HEK293T (cell line): ENCODE results near the gene EMD.

Experiments used
- CTCF ChIA-PET: fragments of 350-600 bp; formaldehyde crosslinking; extraction: SDS; loops from one replicate; lab custom pipeline; 2021; ENCODE audit warnings: antibody characterized with exemption, inconsistent platforms; lab: Yijun Ruan, JAX
- POLR2A ChIA-PET: fragments of 350-600 bp; formaldehyde crosslinking; extraction: SDS; loops from one replicate; lab custom pipeline; 2020; ENCODE audit warnings: antibody characterized with exemption, inconsistent platforms; lab: Yijun Ruan, JAX
- DNase-seq: peaks from one replicate; pipeline ENCODE4 v3.0.0; 2012; ENCODE audit warnings: mixed read lengths; ENCODE audit errors: extremely low spot score
- ARNT ChIP-seq: fragments of 450-650 bp; IDR thresholded peaks from 2 replicates; pipeline ENCODE4 v1.6.1; 2017; ENCODE audit warnings: mild to moderate bottlenecking
- BHLHE40 ChIP-seq: fragments of 450-650 bp; IDR thresholded peaks from 2 replicates; pipeline ENCODE4 v1.6.1; 2016; ENCODE audit warnings: mild to moderate bottlenecking, moderate library complexity, borderline replicate concordance
- CTBP1 ChIP-seq: fragments of 450-650 bp; IDR thresholded peaks from 2 replicates; pipeline ENCODE4 v1.6.1; 2016; ENCODE audit warnings: borderline replicate concordance
- ELF4 ChIP-seq: fragments of 450-650 bp; IDR thresholded peaks from 2 replicates; pipeline ENCODE4 v1.6.1; 2017; ENCODE audit warnings: antibody characterized with exemption
- FOXA1 ChIP-seq: fragments of 450-650 bp; IDR thresholded peaks from 2 replicates; pipeline ENCODE4 v1.6.1; 2016; ENCODE audit warnings: mild to moderate bottlenecking
- FOXK2 ChIP-seq: fragments of 450-650 bp; IDR thresholded peaks from 2 replicates; pipeline ENCODE4 v1.6.1; 2016; ENCODE audit warnings: mild to moderate bottlenecking
- FOXM1 ChIP-seq: fragments of 450-650 bp; IDR thresholded peaks from 2 replicates; pipeline ENCODE4 v1.6.1; 2017; ENCODE audit warnings: mild to moderate bottlenecking, borderline replicate concordance
- HDGF ChIP-seq: fragments of 450-650 bp; IDR thresholded peaks from 2 replicates; pipeline ENCODE4 v1.6.1; 2017; ENCODE audit warnings: antibody characterized with exemption, borderline replicate concordance
- L3MBTL2 ChIP-seq: fragments of 450-650 bp; conservative IDR thresholded peaks from 2 replicates; pipeline ENCODE4 v1.6.1; 2016; ENCODE audit warnings: mild to moderate bottlenecking
- LEF1 ChIP-seq: fragments of 450-650 bp; IDR thresholded peaks from 2 replicates; pipeline ENCODE4 v1.6.1; 2017; ENCODE audit warnings: mild to moderate bottlenecking, borderline replicate concordance
- NFRKB ChIP-seq: fragments of 450-650 bp; IDR thresholded peaks from 2 replicates; pipeline ENCODE4 v1.6.1; 2016; ENCODE audit warnings: mild to moderate bottlenecking, moderate library complexity
- PKNOX1 ChIP-seq: fragments of 450-650 bp; IDR thresholded peaks from 2 replicates; pipeline ENCODE4 v1.6.1; 2016
- SP1 ChIP-seq: fragments of 450-650 bp; IDR thresholded peaks from 2 replicates; pipeline ENCODE4 v1.6.1; 2017
- SUZ12 ChIP-seq: fragments of 450-650 bp; IDR thresholded peaks from 2 replicates; pipeline ENCODE4 v1.6.1; 2016; ENCODE audit warnings: mild to moderate bottlenecking
- TARDBP ChIP-seq: fragments of 450-650 bp; IDR thresholded peaks from 2 replicates; pipeline ENCODE4 v1.6.1; 2016
- ZNF384 ChIP-seq: fragments of 450-650 bp; IDR thresholded peaks from 2 replicates; pipeline ENCODE4 v1.6.1; 2016

EMD gene

GRCh38 chrX:154372612-154373022 is 6.5 kb upstream of the EMD start:
- no peak for DNase-seq
- POLR2A ChIA-PET: interaction anchor here (1.2 to 1.9 kb wide), 4 partner anchors 9 to 47 kb away, joined by 3 to 10 read pairs (median 7); partner anchors contain the start of gene RPL10
- TF ChIP-seq TARDBP (no peak), ZNF384 (no peak), L3MBTL2 (no peak), HDGF (no peak)
- CTCF ChIA-PET: interaction anchor here (0.6 to 2.0 kb wide), 15 partner anchors 9 to 173 kb away, joined by 3 to 20 read pairs (median 3); partner anchors contain the start of genes ATP6AP1 and SLC10A3

- TF ChIP-seq SP1 (no peak), LEF1 (no peak), CTBP1 (peak; percentile 58; the same call in 1 of the 2 replicates)
- ChIA-PET CTCF (interaction anchor here (0.5 to 2.0 kb wide), 22 partner anchors 8 to 653 kb away, joined by 3 to 20 read pairs (median 3); partner anchors contain the start of genes ATP6AP1, FUNDC2, SLC10A3 and UBL4A), POLR2A (interaction anchor here (0.8 to 1.9 kb wide), 6 partner anchors 8 to 154 kb away, joined by 3 to 10 read pairs (median 4); partner anchors contain the start of gene RPL10)
- peak; percentile 60 for DNase-seq
These were observed 5.5 kb upstream of the EMD start for GRCh38 chrX:154373340-154374306.

- POLR2A ChIA-PET: interaction anchor here (1.6 to 1.9 kb wide), 5 partner anchors 9 to 153 kb away, joined by 3 to 10 read pairs (median 6); partner anchors contain the start of gene RPL10
- no peak for DNase-seq
- TF ChIP-seq ARNT (no peak), ELF4 (no peak), L3MBTL2 (peak; percentile 40)
- CTCF ChIA-PET: interaction anchor here (0.6 to 2.0 kb wide), 10 partner anchors 9 to 652 kb away, joined by 3 to 20 read pairs (median 3); partner anchors contain the start of genes ATP6AP1 and FUNDC2
These were observed 4.6 kb upstream of the EMD start, which contains the start of gene FLNA for GRCh38 chrX:154374313-154375155. Gene FLNA (minus strand): TSS chrX:154374634. CDS start chrX:154371245, 3,389 bp downstream.

- ChIA-PET CTCF (interaction anchor here (0.7 kb wide), 1 partner anchor 135 kb away, joined by 3 read pairs; no protein-coding TSS in a partner anchor), POLR2A (interaction anchor here (1.6 kb wide), 2 partner anchors 8 to 152 kb away, joined by 3 read pairs; no protein-coding TSS in a partner anchor)
- TF ChIP-seq ELF4: no peak
These were observed 4.0 kb upstream of the EMD start for GRCh38 chrX:154375156-154375504.

GRCh38 chrX:154376774-154377173 is 2.3 kb upstream of the EMD start:
- CTCF ChIA-PET: no interaction called here
- POLR2A ChIA-PET: interaction anchor here (1.6 kb wide), 1 partner anchor 21 kb away, joined by 6 read pairs; the partner anchor contains the start of gene RPL10
- TF ChIP-seq PKNOX1: no peak
- TF ChIP-seq ZNF384: no peak
- no peak for TF ChIP-seq LEF1
- no peak for TF ChIP-seq SUZ12
- no peak for TF ChIP-seq FOXK2
- TF ChIP-seq FOXA1: no peak
- TF ChIP-seq FOXM1: no peak
- TF ChIP-seq CTBP1: no peak
- no peak for TF ChIP-seq NFRKB
- TF ChIP-seq BHLHE40: no peak
- no peak for TF ChIP-seq ARNT
- TF ChIP-seq HDGF: no peak
- no peak for TF ChIP-seq TARDBP
- no peak for TF ChIP-seq ELF4
- TF ChIP-seq L3MBTL2: no peak
- TF ChIP-seq SP1: no peak
- DNase-seq: no peak

More at GRCh38 chrX:154375156-154375504, 4.0 kb upstream of the EMD start:
- no peak for DNase-seq

GRCh38 chrX:154378059-154378798 is 866 bp upstream of the EMD start:
- POLR2A ChIA-PET: interaction anchor here (0.6 to 1.6 kb wide), 7 partner anchors 7 to 112 kb away, joined by 3 to 6 read pairs (median 4); partner anchors contain the start of genes RPL10 and SLC10A3
- no peak for TF ChIP-seq ELF4
- TF ChIP-seq FOXK2: no peak
- peak; percentile 79 for TF ChIP-seq L3MBTL2
- TF ChIP-seq ZNF384: no peak
- TF ChIP-seq ARNT: peak; percentile 87
- peak; percentile 83; the same call in 1 of the 2 replicates for TF ChIP-seq HDGF
- no peak for TF ChIP-seq TARDBP
- TF ChIP-seq FOXA1: no peak
- CTCF ChIA-PET: no interaction called here
- no peak for DNase-seq
